Vagina (tissue), 2 donors: ENCODE results near the gene METTL4. TPM values are rescaled to one million over a fixed set of nuclear protein-coding genes. Genes with fewer than 3 reads are reported as not detected.
A peak's percentile ranks its signal among the peaks of the same experiment; 100 is the strongest.
"Not testable (repeated sequence)": the region's sequence is repeated elsewhere in the genome, so short reads cannot be mapped to it uniquely, and the experiment has no call there.

Experiments used
- DNase-seq, 2 donors: peaks; one replicate each; pipeline ENCODE4 v3.0.0-alpha.2; 2017; ENCODE audit errors: extremely low spot score in 2 of 2
- H3K27ac ChIP-seq: fragments of 200-600 bp; sonication (generic); one replicate; pipeline ENCODE4 v1.5.1; 2019
- H3K27me3 ChIP-seq: fragments of 200-600 bp; sonication (generic); one replicate; pipeline ENCODE4 v1.5.1; 2019
- H3K36me3 ChIP-seq, 2 donors: fragments of 200-600 bp; sonication (generic); one replicate each; pipeline ENCODE4 v1.5.1; 2017 to 2019
- H3K4me1 ChIP-seq: fragments of 200-600 bp; sonication (generic); one replicate; pipeline ENCODE4 v1.5.1; 2019
- H3K4me3 ChIP-seq, 2 donors: fragments of 200-600 bp; sonication (generic); 1 replicate in 1 of 2; 2 replicates in 1 of 2; pipeline ENCODE4 v1.5.1; 2016 to 2019
- H3K9me3 ChIP-seq: fragments of 200-600 bp; sonication (generic); one replicate; pipeline ENCODE4 v1.5.1; 2019
- CTCF ChIP-seq, 3 experiments: fragments of 450-650 bp in 2 of 3; fragments of 200-600 bp in 1 of 3; sonication (generic) in 1 of 3; IDR thresholded peaks; one replicate each; pipeline ENCODE4 v1.5.1; 2017 to 2019; ENCODE audit warnings: antibody characterized with exemption in 3 of 3, mild to moderate bottlenecking in 2 of 3, moderate library complexity in 2 of 3
- POLR2A ChIP-seq, 2 donors: fragments of 450-650 bp; IDR thresholded peaks; one replicate each; pipeline ENCODE4 v1.6.1; 2017; ENCODE audit warnings: antibody characterized with exemption in 2 of 2, mild to moderate bottlenecking in 2 of 2, moderate library complexity in 2 of 2
- POLR2AphosphoS5 ChIP-seq, 2 donors: sonication (generic); formaldehyde crosslinking; IDR thresholded peaks; one replicate each; pipeline ENCODE4 v1.9.0; 2017; ENCODE audit warnings: antibody characterized with exemption in 2 of 2, mild to moderate bottlenecking in 2 of 2, low read depth in 1 of 2; ENCODE audit not compliant: insufficient read depth in 1 of 2
- intact Hi-C: fragments of 100-400 bp; cut with DNase I; formaldehyde crosslinking; loops from one replicate; pipeline ENCODE4 v1.15.1; 2023
- total RNA-seq: library from RNA; depleted of rRNA; stranded (reverse); fragments of >200 nt; gene quantifications from one replicate; pipeline ENCODE4 v1.2.3, GENCODE V29; 2016

Gene METTL4
- total RNA-seq, 1 donor from 2014 or later = 11.5 TPM

GRCh38 chr18:2551425-2551824, 19.9 kb downstream of the METTL4 start:
- Histone ChIP-seq H3K9me3 (no peaks in the 10 kb centered on the region), H3K4me1 (no peaks in the 10 kb centered on the region), H3K4me3 (no peak overlapping the region), H3K27ac (no peak overlapping the region), H3K27me3 (no peaks in the 10 kb centered on the region), H3K36me3 (peaks cover 0 to 6% of the 10 kb centered on the region in 2 donors)
- TF ChIP-seq CTCF (IDR thresholded peaks at IDR 0.05) (no peak), POLR2AphosphoS5 (IDR thresholded peaks at IDR 0.05; ENCODE audit: insufficient read depth in 1 of 2, low read depth in 1 of 2) (no peak), POLR2A (IDR thresholded peaks at IDR 0.05) (no peak)
- intact Hi-C loops = loop anchor here (5.0 kb wide), 1 partner anchor 459 kb away; no protein-coding TSS in a partner anchor
- DNase-seq = no peak

GRCh38 chr18:2549462-2549861, 21.8 kb downstream of the METTL4 start:
- Histone ChIP-seq H3K27me3 (no peaks in the 10 kb centered on the region), H3K27ac (no peak overlapping the region), H3K9me3 (no peaks in the 10 kb centered on the region), H3K36me3 (peaks cover 0 to 11% of the 10 kb centered on the region in 2 donors), H3K4me1 (no peaks in the 10 kb centered on the region), H3K4me3 (no peak overlapping the region)
- no peak for DNase-seq
- no peak for TF ChIP-seq CTCF (IDR thresholded peaks at IDR 0.05)
- intact Hi-C loops = no loop called here

- H3K36me3 ChIP-seq = peaks cover 0 to 20% of the 10 kb centered on the region in 2 donors
- TF ChIP-seq CTCF (IDR thresholded peaks at IDR 0.05) (peak in 2 of 3 experiments; percentile 62 to 74), POLR2A (IDR thresholded peaks at IDR 0.05) (no peak)
- intact Hi-C loops = no loop called here
- no peak overlapping the region for H3K27ac ChIP-seq
- H3K9me3 ChIP-seq = no peaks in the 10 kb centered on the region
- DNase-seq = no peak
- no peaks in the 10 kb centered on the region for H3K4me1 ChIP-seq
- H3K4me3 ChIP-seq = no peak overlapping the region
- H3K27me3 ChIP-seq = no peaks in the 10 kb centered on the region
Observed at GRCh38 chr18:2547477-2548087, 23.7 kb downstream of the METTL4 start.

- H3K4me1 ChIP-seq = no peaks in the 10 kb centered on the region
- H3K36me3 ChIP-seq = peaks cover 0 to 13% of the 10 kb centered on the region in 2 donors
- no peaks in the 10 kb centered on the region for H3K9me3 ChIP-seq
- H3K27ac ChIP-seq = no peak overlapping the region
- no peaks in the 10 kb centered on the region for H3K27me3 ChIP-seq
- no peak overlapping the region for H3K4me3 ChIP-seq
- TF ChIP-seq POLR2A (IDR thresholded peaks at IDR 0.05) (no peak), CTCF (IDR thresholded peaks at IDR 0.05) (no peak), POLR2AphosphoS5 (IDR thresholded peaks at IDR 0.05; ENCODE audit: insufficient read depth in 1 of 2, low read depth in 1 of 2) (no peak)
- intact Hi-C loops = no loop called here
- no peak for DNase-seq
Observed at GRCh38 chr18:2545155-2545554, 26.1 kb downstream of the METTL4 start.

- H3K4me3 ChIP-seq, H3K27me3 ChIP-seq, H3K27ac ChIP-seq, intact Hi-C loops, H3K9me3 ChIP-seq, DNase-seq: not testable (repeated sequence)
- Histone ChIP-seq H3K4me1 (peaks cover 13% of the 10 kb centered on the region), H3K36me3 (peaks cover 0 to 13% of the 10 kb centered on the region in 2 donors)
- peak; percentile 44 to 48 (median 46) for TF ChIP-seq CTCF (IDR thresholded peaks at IDR 0.05)
Observed at GRCh38 chr18:2541925-2542563, 29.3 kb downstream of the METTL4 start.
